Jurkat, Clone E6-1 (cell line): ENCODE measurements around the gene PKDCC.

Experiments used
- DNase-seq: peaks from one replicate; pipeline ENCODE4 v3.0.0-alpha.2; 2011; ENCODE audit warnings: low read depth, low spot score
- H3K4me3 ChIP-seq: 2 replicates; pipeline ENCODE4 v1.5.1; 2011; ENCODE audit warnings: mild to moderate bottlenecking, low read length, control low read depth, moderate library complexity

PKDCC gene

DNA sequence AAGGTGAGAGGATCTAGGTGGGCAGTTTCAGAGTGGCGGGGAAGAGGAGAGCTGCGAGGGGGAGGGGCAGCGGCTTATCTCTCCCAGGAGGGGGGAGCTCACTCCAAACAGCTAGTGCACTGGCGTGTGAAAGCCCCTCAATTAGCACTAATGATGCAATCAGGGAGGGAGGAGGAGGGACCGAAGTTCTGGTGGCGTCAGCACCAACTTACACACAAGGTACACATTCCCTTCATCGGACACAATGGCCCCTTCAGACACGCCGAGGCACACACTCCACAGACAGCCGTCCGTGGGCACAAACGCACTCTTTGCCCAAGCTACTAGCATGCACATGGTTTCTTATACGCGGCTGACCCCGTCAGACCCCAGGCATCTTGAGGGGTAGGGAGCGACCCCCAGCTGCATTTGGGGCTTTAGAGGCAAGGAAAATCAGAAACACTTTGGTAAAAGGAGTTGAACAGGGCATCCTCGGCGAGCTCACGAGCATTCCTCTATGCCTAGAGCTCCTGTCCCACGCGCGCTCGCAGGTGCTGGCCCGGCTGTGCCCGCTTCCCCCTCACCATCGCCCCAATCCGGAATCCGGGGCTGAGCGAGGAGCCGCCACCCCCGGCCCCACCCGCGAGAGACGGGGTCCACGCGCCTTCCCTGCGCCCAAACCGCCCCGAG lies 868 bp upstream of the PKDCC start:
- DNase-seq, result no peak
- no peak overlapping the region for H3K4me3 ChIP-seq

DNA sequence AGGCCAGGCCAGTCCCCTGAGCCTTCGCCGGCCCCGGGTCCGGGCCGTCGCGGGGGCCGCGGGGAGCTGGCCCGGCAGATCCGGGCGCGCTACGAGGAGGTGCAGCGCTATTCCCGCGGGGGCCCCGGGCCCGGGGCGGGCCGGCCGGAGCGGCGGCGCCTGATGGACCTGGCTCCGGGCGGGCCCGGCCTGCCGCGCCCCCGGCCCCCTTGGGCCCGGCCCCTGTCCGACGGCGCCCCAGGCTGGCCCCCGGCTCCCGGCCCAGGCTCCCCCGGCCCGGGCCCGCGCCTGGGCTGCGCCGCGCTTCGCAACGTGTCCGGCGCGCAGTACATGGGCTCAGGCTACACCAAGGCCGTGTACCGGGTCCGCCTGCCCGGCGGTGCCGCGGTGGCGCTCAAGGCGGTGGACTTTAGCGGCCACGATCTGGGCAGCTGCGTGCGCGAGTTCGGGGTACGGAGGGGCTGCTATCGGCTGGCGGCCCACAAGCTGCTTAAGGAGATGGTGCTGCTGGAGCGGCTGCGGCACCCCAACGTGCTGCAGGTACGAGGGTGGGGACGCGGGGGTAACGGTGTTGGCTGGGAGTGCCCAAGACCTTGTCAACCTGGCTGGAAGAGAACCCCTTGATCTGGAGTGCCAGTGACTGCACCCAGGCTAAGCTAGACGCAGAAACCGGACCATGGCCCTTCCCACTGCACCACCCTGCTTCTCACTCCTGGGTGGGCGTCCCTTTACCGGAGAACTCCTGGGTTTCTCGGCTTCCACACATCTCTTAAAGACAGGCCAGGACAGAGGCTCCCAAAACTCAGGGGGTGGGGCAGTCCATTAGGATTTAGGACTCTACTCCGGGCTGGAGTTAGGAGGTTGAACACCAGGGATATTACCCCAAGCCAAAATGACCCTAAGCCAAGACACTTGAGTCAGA lies 739 bp downstream of the PKDCC start:
- no peak for DNase-seq
- H3K4me3 ChIP-seq, result no peak overlapping the region

DNA sequence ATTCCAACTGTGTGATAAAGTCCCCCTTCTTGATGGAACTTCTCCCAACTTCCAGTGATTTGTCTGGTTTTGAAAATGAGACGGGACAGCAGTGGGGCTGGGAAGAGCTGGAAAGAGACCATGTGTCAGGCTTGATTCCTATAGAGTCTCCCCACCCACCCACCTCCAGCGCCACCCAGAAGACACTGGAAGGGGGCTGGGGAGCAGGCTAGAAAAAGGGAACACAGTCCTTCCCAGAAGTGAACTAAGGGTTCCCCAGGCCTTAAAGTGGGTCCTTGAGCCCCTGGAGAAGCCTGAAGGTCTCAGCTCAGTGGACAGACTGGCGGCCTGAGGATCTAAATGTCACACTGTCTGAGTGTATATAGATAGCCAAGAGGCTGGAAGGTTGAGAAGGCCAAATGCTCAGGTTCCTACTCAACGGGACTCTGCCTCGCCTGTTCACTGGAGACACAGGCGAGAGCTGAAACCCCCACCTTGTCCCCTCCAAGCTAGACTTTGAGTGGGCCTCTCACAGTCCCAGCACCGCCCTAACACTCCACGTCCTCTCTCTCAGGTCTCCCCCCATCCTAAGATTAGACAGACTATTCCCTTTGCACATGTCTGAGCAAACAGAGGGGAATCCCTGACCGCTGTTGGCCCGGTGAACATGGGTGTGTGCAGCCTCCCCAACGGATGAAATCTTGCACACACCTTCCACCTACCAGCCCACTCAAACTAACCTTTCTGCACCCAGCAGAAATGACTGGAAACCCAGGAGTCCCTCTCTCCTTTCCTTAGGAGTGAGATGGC lies 1.6 kb downstream of the PKDCC start:
- no peak for DNase-seq
- H3K4me3 ChIP-seq, result no peak overlapping the region

DNA sequence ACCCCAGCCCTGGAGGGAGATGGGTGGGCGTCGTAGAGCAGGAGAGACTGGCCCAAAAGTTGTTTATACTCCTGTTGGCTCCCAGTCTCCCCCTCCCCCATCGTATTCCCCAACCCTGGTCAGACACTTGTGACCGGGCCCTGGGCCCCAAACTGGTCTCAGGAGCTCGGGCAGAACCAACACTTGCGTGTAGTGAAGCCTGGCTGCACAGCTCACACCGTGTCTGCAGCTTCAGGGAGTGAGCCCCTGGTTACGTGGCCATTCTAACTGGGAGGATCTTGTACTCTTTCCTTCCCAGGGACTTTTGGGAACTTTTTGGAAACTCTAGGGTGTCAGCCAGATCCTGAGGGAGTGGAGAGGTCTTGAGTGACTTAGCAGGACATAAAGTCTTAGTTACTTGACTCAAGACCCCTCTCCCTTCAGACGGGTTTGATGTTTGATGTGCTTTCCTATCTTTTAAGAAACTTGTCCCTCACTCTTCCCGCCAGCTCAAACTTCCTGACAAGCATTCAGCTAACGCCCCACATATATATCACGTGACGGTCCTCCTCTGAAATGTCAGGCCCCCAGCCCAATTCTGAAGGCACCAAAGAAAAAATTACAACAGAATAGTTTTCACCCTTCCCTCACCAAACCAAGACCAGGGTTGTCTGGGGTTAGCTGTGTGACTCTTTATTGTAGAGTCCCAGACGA lies 2.3 kb downstream of the PKDCC start:
- H3K4me3 ChIP-seq, result no peak overlapping the region
- no peak for DNase-seq

DNA sequence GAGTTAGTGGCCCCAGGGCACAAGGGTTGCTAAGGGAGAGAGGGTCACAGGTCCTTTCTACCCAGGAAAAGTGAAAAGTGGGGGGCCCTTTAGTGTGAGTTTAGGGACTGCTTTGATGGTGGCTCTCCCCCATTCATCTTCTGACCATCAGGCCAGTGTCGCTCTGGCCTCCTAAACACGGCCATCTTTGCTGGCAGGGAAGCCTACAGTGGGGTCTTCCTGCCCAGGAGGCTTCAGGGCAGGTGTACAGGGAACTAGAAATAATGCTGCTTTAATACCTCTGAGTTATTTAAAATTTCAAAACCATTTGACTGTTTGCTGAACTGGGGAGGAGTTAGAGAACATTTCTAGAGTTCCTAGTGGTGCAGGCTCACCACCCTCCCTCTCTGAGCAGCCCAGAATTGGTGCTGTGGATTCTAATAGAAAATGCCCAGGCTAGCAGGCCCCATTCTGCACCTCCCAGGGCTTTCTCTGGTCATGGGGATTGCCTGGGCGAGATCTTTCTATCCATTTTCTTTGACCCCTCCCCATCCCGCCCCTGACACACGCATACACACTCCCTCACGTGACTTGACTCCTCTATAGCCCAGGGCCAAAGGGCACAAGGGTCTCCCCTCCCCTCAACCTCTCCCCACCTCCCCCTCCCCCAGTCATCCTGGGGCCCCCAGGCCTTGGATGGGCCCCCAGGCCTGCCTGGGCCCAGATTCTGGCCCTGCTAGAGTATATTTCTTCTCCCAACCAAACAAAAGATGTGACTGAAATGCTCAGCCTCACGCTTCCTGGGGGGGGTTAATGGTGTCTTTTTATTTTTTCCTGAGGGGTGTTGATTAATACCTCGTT lies 3.1 kb downstream of the PKDCC start:
- no peak for DNase-seq
- no peak overlapping the region for H3K4me3 ChIP-seq

DNA sequence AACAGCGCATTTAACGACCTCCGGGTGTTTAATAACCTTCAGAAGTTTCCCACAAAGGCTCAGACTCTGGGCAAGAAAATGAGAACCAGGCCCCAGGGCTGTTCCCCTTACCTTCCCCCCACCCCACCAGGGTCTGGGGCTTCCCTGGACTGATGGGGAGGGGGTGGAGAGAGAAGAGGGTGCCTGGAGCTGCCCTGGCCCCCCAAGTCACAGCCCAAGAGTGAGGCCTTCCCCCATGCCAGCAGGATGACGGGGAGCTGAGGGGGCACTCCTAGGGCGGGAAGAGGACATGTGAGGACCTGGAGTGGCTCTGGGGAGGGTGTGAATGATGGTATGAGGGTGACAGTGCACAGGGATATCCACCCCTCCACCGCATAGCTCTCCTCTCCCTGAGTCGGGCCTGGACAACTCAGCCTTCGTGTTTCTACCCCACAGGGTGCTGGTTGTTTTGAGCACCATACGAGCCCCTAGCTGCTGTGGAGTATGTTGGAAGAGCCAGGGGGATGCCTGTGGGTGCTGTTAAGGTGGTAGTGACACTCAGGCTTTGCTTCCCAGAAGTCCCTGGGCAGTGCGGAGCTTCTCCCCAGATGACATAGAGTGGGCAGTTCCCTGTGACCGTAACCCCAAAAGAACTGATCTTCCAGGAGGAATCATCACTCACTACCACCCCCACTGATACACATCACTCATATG lies 3.9 kb downstream of the PKDCC start:
- no peak for DNase-seq
- H3K4me3 ChIP-seq, result no peak overlapping the region

DNA sequence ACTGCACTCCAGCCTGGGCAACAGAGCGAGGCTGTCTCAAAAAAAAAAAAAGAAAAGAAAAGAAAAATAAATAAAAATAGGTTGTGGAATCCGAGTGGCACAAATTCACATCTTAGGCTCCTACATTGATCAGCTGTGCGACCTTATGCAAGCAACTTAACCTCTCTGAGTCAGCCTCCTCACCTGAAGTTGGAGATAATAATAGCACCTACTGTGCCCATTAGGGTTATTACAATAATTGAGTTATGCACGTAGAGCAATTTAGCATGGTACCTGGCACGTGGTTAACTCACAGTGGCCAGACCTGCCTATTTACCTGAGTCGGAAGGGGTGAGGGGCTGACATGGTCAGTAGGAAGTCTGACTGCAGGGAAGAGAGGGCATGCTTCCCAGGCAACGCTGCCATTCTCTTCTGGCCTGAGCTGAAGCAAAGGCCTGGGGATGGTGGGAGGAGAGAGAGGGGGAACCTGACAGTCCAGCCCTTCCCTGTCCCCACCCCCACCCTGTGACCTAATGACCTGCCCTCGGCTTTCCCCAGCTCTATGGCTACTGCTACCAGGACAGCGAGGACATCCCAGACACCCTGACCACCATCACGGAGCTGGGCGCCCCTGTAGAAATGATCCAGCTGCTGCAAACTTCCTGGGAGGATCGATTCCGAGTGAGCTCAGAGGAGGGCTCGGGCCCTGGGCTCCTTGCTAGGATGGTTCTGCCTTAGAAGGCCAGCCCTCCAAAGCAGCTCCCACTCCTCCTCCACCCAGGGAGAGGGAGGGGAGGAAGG lies 5.1 kb downstream of the PKDCC start:
- DNase-seq, result no peak
- H3K4me3 ChIP-seq, result no peak overlapping the region

DNA sequence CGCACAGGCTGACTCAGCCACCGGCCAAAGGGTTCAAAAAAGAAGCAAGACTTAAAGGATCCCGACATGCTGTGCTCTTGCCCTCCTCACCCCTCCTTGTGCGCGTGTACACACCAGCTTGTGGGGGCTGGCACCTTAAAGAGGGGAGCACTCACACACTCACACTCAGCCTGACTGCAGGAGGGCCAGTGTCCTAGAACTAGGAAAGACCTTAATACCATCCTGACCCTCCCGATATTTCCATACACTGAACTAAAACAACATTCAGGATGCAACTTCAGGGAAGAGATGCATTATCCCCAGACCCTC lies 5.6 kb downstream of the PKDCC start:
- no peak overlapping the region for H3K4me3 ChIP-seq
- no peak for DNase-seq

DNA sequence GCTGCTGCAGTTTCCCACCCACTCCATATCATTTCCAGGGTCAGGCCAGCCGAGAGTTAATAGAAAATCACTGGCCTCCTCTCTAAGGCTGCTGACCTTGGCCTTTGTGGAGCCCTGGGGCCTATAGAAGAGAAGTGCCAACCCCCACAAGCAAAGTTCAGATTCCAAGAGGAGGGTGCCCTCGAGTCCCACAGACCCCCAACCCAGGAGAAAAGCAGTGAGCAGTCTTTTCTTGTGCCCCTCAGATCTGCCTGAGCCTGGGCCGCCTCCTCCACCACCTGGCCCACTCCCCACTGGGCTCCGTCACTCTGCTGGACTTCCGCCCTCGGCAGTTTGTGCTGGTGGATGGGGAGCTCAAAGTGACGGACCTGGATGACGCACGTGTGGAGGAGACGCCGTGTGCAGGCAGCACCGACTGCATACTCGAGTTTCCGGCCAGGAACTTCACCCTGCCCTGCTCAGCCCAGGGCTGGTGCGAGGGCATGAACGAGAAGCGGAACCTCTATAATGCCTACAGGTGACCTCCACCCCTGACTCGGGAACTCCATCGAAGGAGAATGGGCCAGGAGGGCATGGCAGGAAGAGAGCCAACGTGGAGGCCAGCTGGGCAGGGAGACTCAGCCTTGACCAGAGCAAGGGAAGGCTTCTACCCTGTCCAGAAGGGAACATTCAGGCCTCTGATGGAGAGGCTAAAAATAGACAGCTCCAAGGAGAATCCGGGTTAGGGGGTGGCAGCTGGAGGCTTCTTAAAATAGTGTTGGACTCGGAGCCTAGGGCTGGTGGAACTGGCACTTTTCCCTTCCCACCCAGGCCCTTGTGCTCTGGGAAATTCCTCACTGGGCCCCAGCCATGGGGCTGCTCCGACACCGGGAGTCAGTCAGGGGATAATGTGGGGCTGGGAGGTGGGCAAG lies 6.2 kb downstream of the PKDCC start:
- DNase-seq, result no peak
- H3K4me3 ChIP-seq, result no peak overlapping the region

DNA sequence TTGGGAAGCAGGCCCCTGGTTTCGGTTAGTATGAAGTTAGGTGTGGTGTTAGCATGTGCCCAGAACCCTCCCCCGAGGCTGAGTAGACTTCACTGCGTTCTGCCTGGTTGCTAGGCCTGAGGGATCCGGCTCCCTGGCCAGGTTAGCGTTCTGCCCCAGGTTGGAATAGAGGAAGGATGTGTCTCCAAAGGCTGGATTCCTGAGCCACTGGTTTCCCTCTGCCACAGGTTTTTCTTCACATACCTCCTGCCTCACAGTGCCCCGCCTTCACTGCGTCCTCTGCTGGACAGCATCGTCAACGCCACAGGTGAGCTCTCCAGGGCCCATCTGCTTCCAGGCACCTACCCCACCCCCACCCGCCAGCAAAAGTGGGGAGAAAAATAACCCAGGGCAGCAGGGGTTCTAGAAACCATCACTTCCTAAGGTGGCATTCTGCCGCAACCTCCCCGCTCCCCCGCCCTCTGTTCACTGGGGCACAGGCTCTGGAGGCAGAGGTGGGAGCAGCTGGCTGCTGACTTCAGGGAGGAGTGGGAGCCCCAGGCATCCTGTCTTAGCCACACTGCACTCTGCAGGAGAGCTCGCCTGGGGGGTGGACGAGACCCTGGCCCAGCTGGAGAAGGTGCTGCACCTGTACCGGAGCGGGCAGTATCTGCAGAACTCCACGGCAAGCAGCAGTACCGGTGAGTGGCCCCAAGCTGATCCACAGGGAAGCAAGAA lies 7.1 kb downstream of the PKDCC start:
- DNase-seq, result no peak
- no peak overlapping the region for H3K4me3 ChIP-seq

DNA sequence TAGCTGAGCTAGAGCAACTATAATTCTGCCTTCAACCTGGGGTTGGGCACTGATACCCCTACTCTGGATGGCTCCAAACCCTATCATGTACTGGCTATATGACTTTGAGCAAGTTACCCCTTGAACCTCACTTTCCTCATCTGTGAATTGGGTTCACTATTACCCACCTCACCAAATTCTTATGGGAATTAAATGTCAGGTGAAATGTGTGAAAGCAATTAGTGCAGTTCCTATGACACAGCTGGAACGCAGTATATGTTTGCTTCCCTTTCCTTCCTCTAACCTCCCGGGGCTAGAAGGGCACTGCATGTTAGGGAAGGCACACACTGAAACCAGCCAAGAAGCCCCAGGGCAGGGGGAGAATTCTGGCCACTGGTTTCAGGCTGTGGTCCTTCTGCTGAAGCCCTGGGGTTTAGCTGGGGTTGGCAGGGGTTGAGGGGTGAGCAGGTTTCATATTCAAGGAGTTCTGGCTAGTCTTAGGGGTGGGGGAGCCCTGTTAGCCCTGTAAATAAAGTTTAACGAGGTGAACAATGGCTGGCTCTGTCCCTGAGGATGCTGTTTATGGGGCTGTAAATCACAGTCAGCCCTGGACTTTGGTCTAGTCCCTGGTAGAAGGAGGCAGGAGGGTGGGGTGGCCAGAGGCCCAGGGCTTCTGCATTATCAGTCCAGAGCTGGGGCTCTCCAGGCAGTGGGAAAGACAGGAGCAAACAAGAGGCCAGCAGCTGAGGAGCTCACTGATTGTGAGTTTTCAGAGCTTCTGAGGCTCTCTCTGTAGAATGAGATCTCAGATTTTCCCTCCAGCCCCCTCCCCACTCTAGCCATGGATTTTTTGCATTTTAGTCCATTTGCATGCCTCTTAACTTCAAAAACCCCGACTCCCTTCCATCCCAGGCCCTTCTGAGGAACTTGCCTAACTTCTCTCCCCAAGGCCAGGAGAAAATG lies 8.0 kb downstream of the PKDCC start:
- DNase-seq, result no peak
- no peak overlapping the region for H3K4me3 ChIP-seq

DNA sequence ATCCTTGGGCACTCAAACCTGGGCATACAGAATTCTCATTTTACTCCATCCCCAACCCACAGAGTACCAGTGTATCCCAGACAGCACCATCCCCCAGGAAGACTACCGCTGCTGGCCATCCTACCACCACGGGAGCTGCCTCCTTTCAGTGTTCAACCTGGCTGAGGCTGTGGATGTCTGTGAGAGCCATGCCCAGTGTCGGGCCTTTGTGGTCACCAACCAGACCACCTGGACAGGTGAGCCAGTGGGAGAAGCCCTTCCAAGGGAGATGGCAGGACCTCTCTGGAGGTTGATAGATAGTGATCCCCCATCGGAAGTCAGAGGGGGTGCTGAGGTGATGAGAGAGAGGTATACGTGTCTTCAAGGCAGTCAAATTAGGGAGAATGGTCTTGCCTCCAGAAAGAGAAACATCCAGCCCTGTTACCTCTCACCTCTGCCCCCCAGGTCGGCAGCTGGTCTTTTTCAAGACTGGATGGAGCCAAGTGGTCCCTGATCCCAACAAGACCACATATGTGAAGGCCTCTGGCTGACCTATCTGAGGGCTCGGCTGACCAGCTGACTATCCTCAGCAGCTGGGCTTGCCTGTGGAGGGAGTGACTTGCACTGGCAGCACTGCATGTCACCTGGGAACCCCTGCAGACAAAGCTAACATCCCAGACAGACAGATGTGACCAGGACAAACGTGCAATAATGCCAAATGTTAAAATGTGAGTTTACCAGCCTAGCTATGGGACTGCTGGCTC lies 9.5 kb downstream of the PKDCC start:
- DNase-seq, result no peak
- H3K4me3 ChIP-seq, result no peak overlapping the region

DNA sequence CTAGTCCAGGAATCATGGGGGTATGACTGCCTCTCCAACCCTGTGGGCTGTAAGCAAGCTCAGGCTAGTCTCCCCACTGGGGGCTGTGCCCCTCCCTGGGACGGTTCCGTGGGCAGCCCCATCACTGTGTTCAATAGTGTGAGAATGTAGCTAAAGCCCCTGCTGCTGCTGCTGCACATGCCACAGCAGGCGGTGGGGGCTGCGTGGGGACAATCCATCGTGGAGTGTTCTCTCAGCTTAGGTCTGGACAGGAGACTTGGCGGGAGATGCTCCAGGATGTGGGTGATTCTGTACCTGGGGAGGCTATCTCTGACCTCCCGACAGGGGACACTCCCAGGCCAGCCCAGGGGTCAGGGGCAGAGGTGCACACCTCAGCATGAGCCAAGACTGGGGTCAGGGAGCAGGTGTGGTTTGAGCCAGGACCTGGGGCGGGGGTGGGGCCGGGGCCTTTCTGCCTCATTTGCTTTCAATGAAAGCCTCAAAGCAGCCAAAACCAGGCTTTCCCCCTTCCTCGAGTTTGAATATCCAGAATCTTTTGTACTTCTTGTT lies 10.2 kb downstream of the PKDCC start:
- DNase-seq, result no peak
- H3K4me3 ChIP-seq, result no peak overlapping the region
